ENCODE measurements around the gene LAGE3. TPM values are rescaled to one million over a fixed set of nuclear protein-coding genes. Genes with fewer than 3 reads are reported as not detected.
A peak's percentile ranks its signal among the peaks of the same experiment; 100 is the strongest.

The LAGE3 gene
- total RNA-seq, 2 donors from 2014 or later, result 20.1 to 32.9 TPM

DNA sequence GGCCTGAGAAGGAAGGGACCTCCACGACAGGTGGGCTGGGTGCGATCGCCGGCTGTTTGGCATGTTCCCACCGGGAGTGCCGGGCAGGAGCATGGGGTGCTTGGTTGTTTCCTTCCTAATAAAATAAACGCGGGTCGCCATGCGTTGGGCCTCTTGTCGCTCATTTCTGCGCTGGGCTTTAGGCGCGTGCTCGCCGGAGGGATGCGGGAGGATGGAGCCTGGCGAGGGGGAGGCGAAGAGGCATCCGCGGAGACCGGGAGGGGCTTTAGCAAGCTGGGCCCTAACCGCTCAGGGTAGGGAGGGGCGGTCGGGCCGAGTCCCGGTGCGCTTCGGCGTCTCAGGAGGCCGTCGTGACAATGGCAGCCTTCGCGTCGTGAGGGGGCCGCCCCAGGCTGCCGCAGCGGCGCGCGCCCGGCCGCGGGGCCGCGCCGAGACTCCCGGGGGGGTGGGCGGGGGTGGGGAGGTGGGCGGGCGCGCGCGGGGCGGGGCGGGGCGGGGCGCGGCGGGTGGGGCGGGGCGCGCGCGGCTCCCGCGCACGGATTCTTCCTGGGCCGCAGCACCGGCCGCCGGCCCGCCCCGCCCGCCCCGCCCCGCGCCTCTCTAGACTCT lies 42.6 kb downstream of the LAGE3 start:
- peak overlapping the region; percentile 85 to 89 for H3K27ac ChIP-seq
- H3K9me3 ChIP-seq, result no peaks in the 10 kb centered on the region
- H3K36me3 ChIP-seq, result peaks cover 23% of the 10 kb centered on the region
- no peak for DNase-seq (ENCODE audit: low spot score)
- no peak for TF ChIP-seq CTCF (IDR thresholded peaks at IDR 0.05)
- no peaks in the 10 kb centered on the region for H3K27me3 ChIP-seq
- peaks cover 0 to 15% of the 10 kb centered on the region in 2 donors for H3K4me1 ChIP-seq
- peak overlapping the region; percentile 66 to 71 for H3K4me3 ChIP-seq

DNA sequence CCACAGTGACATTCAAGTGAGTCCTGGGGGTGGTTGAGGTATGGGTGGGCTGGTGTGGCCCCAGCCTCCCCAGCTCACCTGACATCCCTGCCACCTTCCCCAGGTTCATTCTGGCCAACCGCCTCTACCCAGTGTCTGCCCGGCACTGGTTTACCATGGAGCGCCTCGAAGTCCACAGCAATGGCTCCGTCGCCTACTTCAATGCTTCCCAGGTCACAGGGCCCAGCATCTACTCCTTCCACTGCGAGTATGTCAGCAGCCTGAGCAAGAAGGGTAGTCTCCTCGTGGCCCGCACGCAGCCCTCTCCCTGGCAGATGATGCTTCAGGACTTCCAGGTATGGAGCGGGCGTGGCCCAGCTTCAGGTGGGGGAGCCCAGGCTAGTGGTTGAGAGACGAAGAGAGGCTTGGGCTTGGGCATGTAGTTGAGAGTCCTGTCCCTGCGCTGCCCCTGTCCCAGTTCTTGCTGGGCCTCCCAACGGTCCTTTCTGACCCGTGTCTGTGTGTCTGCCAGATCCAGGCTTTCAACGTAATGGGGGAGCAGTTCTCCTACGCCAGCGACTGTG lies 43.8 kb downstream of the LAGE3 start:
- Histone ChIP-seq H3K36me3 (peaks cover 22% of the 10 kb centered on the region), H3K27me3 (no peaks in the 10 kb centered on the region), H3K27ac (no peak overlapping the region), H3K4me1 (peaks cover 0 to 22% of the 10 kb centered on the region in 2 donors), H3K4me3 (no peak overlapping the region), H3K9me3 (no peaks in the 10 kb centered on the region)
- DNase-seq (ENCODE audit: low spot score), result no peak
- no peak for TF ChIP-seq CTCF (IDR thresholded peaks at IDR 0.05)

DNA sequence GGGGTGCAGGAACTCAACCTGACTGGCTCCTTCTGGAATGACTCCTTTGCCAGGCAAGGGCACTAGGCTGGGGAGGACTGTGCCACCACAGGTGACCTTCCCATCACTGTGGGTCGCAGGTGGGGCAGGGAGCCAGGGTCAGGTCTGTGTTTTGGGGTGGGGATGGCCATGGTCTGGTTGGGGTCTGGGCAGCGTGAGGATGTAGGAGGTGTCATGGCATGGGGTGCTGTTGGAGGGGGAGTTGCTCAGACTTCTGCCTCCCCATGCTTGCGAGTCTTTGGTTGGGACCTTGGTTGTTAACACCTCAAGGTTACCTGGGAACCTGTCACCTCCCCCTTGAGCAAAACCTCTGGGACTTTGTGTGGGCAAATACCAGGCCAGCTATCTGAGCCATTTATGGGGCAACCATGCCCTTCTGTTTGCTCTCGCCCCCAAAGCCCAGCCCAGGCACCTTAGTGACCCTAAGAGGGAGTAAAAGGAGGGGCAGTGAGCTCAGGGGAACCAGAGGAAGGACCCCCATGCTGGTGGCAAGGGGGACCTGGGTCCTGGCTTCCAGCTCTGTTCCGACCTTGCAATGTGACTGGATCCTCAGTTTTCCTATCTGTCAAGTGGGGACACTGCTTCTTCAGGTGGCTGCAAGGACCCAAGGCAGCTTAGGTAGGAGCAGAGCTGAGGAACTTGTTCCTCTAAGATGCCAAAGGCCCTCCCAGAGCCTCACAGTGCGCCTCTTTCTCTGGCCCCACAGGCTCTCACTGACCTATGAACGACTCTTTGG lies 44.5 kb downstream of the LAGE3 start:
- Histone ChIP-seq H3K9me3 (no peaks in the 10 kb centered on the region), H3K4me3 (no peak overlapping the region), H3K36me3 (peaks cover 15% of the 10 kb centered on the region), H3K4me1 (peaks cover 0 to 26% of the 10 kb centered on the region in 2 donors), H3K27ac (no peak overlapping the region), H3K27me3 (no peaks in the 10 kb centered on the region)
- TF ChIP-seq CTCF (IDR thresholded peaks at IDR 0.05), result no peak
- DNase-seq (ENCODE audit: low spot score), result no peak

DNA sequence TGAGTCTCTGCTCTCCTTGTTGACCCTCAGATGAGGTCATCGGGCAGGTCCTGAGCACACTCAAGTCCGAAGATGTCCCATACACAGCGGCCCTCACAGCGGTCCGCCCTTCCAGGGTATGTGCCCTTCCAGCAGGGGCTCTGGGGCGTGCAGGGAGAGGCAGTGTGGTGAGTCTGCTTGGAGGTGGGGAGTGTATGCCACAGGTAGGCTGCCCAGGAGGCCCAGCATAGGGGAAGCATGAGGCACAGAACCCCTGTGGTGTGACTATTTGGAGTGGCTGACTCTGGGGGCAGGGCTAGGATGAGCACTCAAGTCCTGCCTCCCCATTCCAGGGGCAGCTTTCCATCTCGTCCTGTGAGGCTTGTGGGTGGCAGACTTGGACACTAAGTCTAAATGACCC lies 45.5 kb downstream of the LAGE3 start:
- DNase-seq (ENCODE audit: low spot score), result no peak
- H3K36me3 ChIP-seq, result peaks cover 6% of the 10 kb centered on the region
- H3K27me3 ChIP-seq, result no peaks in the 10 kb centered on the region
- H3K9me3 ChIP-seq, result no peaks in the 10 kb centered on the region
- H3K4me1 ChIP-seq, result peaks cover 0 to 19% of the 10 kb centered on the region in 2 donors
- TF ChIP-seq CTCF (IDR thresholded peaks at IDR 0.05), result no peak
- H3K4me3 ChIP-seq, result no peak overlapping the region
- no peak overlapping the region for H3K27ac ChIP-seq

- Histone ChIP-seq H3K36me3 (peaks cover 5% of the 10 kb centered on the region), H3K4me3 (no peak overlapping the region), H3K27me3 (no peaks in the 10 kb centered on the region), H3K27ac (no peak overlapping the region), H3K9me3 (no peaks in the 10 kb centered on the region), H3K4me1 (peaks cover 0 to 19% of the 10 kb centered on the region in 2 donors)
- DNase-seq (ENCODE audit: low spot score), result no peak
- no peak for TF ChIP-seq CTCF (IDR thresholded peaks at IDR 0.05)
Measured at GRCh38 chrX:154432210-154432609, 46.9 kb downstream of the LAGE3 start.
